Peyer's patch (tissue), 4 donors: Measurements from ENCODE around the gene GZF1.

Source experiments
- CTCF ChIP-seq, 6 experiments: fragments of 450-650 bp in 4 of 6; fragments of 200-600 bp in 2 of 6; sonication (generic) in 1 of 6; IDR thresholded peaks; one replicate each; pipeline ENCODE4 v1.5.1; 2017 to 2019; ENCODE audit warnings: antibody characterized with exemption in 6 of 6, mild to moderate bottlenecking in 3 of 6, moderate library complexity in 1 of 6
- POLR2A ChIP-seq, 2 donors: fragments of 450-650 bp; IDR thresholded peaks; one replicate each; pipeline ENCODE4 v1.5.1; 2017; ENCODE audit warnings: antibody characterized with exemption in 2 of 2, mild to moderate bottlenecking in 2 of 2, moderate library complexity in 2 of 2

- TF ChIP-seq CTCF (IDR thresholded peaks at IDR 0.05) (no peak), POLR2A (IDR thresholded peaks at IDR 0.05) (no peak)
Observed at GRCh38 chr20:23344336-23344735, 17.6 kb upstream of the GZF1 start.
